Testis (tissue), 3 donors: ENCODE data around the gene UBE2E3. TPM values are rescaled to one million over a fixed set of nuclear protein-coding genes. Genes with fewer than 3 reads are reported as not detected.
A peak's percentile ranks its signal among the peaks of the same experiment; 100 is the strongest.

ENCODE experiments used
- DNase-seq: peaks from one replicate; pipeline ENCODE4 v3.0.0-alpha.2; 2019
- H3K27ac ChIP-seq, 2 donors: fragments of 200-600 bp; sonication (generic); one replicate each; pipeline ENCODE4 v1.5.1; 2019
- H3K27me3 ChIP-seq: fragments of 200-600 bp; sonication (generic); one replicate; pipeline ENCODE4 v1.5.1; 2019
- H3K36me3 ChIP-seq: fragments of 200-600 bp; sonication (generic); one replicate; pipeline ENCODE4 v1.5.1; 2017; ENCODE audit warnings: low read depth; ENCODE audit errors: missing control alignments
- H3K4me1 ChIP-seq: fragments of 200-600 bp; sonication (generic); one replicate; pipeline ENCODE4 v1.5.1; 2019
- H3K4me3 ChIP-seq, 2 donors: fragments of 200-600 bp; sonication (generic); one replicate each; pipeline ENCODE4 v1.5.1; 2017 to 2019
- H3K9me3 ChIP-seq: fragments of 200-600 bp; sonication (generic); one replicate; pipeline ENCODE4 v1.5.1; 2017
- CTCF ChIP-seq, 3 experiments: fragments of 450-650 bp in 2 of 3; fragments of 200-600 bp in 1 of 3; sonication (generic) in 1 of 3; IDR thresholded peaks; one replicate each; pipeline ENCODE4 v1.5.1; 2016 to 2019; ENCODE audit warnings: antibody characterized with exemption in 3 of 3, mild to moderate bottlenecking in 2 of 3, moderate library complexity in 1 of 3
- POLR2A ChIP-seq: fragments of 450-650 bp; IDR thresholded peaks from one replicate; pipeline ENCODE4 v1.6.1; 2017; ENCODE audit warnings: antibody characterized with exemption, mild to moderate bottlenecking, moderate library complexity
- WGBS, 2 donors: methylation state at CpG; one replicate each; pipeline ENCODE4 v1.1.5; 2018; 5-methylcytosine and 5-hydroxymethylcytosine counted together
- intact Hi-C: fragments of 100-400 bp; cut with DNase I; formaldehyde crosslinking; loops from one replicate; pipeline ENCODE4 v1.15.1; 2023; ENCODE audit warnings: low total_unique reads
- polyA plus RNA-seq: library from polyadenylated mRNA; stranded (reverse); fragments of 350-450 nt; fragmentation: Illumina TruSeq; extraction: RNeasy Lipid Tissue Mini Kit (QIAGEN cat#74804); gene quantifications from one replicate; pipeline ENCODE4 v1.2.3, GENCODE V29; 2014; ENCODE audit warnings: low read depth, low replicate concordance; ENCODE audit not compliant: insufficient read depth
- total RNA-seq, 2 donors: library from RNA; depleted of rRNA; stranded (reverse); fragments of >200 nt; gene quantifications; one replicate each; pipeline ENCODE4 v1.2.3, GENCODE V29; 2016

Gene UBE2E3
- total and polyA plus RNA-seq, 3 donors from 2014 or later = 111 to 138 (median 113) TPM

DNA sequence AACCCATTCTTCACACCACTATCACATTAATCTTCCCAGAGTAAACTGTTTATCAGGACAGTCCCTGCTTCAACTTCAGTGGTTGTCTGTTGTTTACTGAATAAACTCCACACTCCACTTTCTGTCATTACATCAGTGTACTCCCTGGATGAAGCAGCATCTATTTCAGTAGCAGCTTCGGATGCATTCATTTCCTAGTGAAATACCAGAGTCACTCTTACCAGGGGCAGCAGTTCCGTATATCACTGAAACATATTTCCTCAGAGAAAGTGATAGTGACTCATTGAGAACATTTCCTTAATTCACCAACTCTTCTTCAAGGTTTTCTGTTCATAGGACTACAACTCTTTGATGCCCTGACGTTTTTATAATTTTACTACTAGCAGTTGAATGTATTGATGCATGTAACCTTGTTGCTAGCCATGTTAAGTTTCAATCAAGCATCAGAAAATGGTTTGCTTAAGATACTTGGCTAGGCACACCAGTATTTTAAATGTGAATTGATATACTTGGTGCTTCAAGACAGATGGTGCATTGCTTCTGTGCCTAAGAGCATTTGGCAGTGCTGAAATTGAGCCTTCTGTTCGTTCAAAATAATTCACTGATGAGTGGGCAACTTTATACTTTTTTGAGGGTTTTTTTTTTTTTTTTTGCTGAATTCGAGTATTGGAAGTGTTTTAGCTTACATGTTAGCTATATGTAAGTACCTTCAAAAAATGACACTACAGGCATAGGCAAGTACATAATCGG, 92.3 kb downstream of the UBE2E3 start:
- DNase-seq = no peak

DNA sequence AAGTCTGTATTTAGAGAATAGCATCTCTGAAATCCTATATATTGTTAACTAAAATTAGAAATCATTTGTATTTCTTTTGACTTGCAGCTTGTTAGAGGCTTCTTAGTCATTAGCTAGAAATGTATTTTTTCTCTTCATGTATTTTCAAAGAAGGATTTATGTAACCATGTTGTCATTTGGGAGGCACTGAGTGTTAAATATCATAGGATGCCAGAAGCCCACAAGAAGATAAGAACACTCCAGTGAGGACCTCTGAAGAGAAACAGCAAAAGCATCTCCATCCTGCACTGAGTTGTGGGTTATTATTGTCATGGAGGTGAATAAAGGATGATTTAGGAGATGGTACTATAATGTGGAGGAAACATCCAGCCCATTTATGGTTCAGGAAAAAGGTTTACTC, 93.5 kb downstream of the UBE2E3 start:
- Histone ChIP-seq H3K9me3 (no peaks in the 10 kb centered on the region), H3K4me1 (no peaks in the 10 kb centered on the region), H3K4me3 (no peak overlapping the region), H3K27ac (no peak overlapping the region), H3K27me3 (no peaks in the 10 kb centered on the region), H3K36me3 (no peaks in the 10 kb centered on the region)
- DNase-seq = no peak
- TF ChIP-seq CTCF (IDR thresholded peaks at IDR 0.05) (no peak), POLR2A (no peak)
- intact Hi-C loops = no loop called here

More for the DNA sequence above, 92.3 kb downstream of the UBE2E3 start:
- intact Hi-C loops = no loop called here
- WGBS, 2 donors = 75 to 78% methylated on average over 6 of the region's 6 CpGs
- Histone ChIP-seq H3K36me3 (no peaks in the 10 kb centered on the region), H3K27me3 (no peaks in the 10 kb centered on the region), H3K4me3 (no peak overlapping the region), H3K27ac (no peak overlapping the region), H3K9me3 (no peaks in the 10 kb centered on the region), H3K4me1 (no peaks in the 10 kb centered on the region)
- no peak for TF ChIP-seq CTCF (IDR thresholded peaks at IDR 0.05)
- no peak for TF ChIP-seq POLR2A

- Histone ChIP-seq H3K27ac (no peak overlapping the region), H3K4me1 (no peaks in the 10 kb centered on the region), H3K9me3 (no peaks in the 10 kb centered on the region), H3K4me3 (no peak overlapping the region), H3K36me3 (no peaks in the 10 kb centered on the region), H3K27me3 (no peaks in the 10 kb centered on the region)
- no peak for TF ChIP-seq CTCF (IDR thresholded peaks at IDR 0.05)
- no peak for DNase-seq
- WGBS, 2 donors = 73 to 81% methylated on average over 2 of the region's 2 CpGs
- intact Hi-C loops = no loop called here
Observed at GRCh38 chr2:181074457-181074856, 94.1 kb downstream of the UBE2E3 start.

GRCh38 chr2:181076658-181077057, 96.3 kb downstream of the UBE2E3 start:
- WGBS, 2 donors = 35 to 42% methylated on average over 1 of the region's 1 CpG
- TF ChIP-seq POLR2A (no peak), CTCF (IDR thresholded peaks at IDR 0.05) (no peak)
- Histone ChIP-seq H3K36me3 (no peaks in the 10 kb centered on the region), H3K27ac (no peak overlapping the region), H3K9me3 (no peaks in the 10 kb centered on the region), H3K4me1 (no peaks in the 10 kb centered on the region), H3K4me3 (no peak overlapping the region), H3K27me3 (no peaks in the 10 kb centered on the region)
- DNase-seq = no peak
- intact Hi-C loops = no loop called here

- no peak for DNase-seq
- Histone ChIP-seq H3K4me1 (no peaks in the 10 kb centered on the region), H3K27me3 (no peaks in the 10 kb centered on the region), H3K27ac (no peak overlapping the region), H3K9me3 (no peaks in the 10 kb centered on the region), H3K4me3 (no peak overlapping the region), H3K36me3 (no peaks in the 10 kb centered on the region)
- intact Hi-C loops = no loop called here
- WGBS, 2 donors = 53 to 58% methylated on average over 4 of the region's 4 CpGs
- TF ChIP-seq POLR2A (no peak), CTCF (IDR thresholded peaks at IDR 0.05) (peak; percentile 15 to 44 (median 21))
Observed at GRCh38 chr2:181077128-181077709, 96.8 kb downstream of the UBE2E3 start.
